Coronary artery (tissue), 2 donors: ENCODE data around the gene OR2S2.
"Not testable (repeated sequence)": the region's sequence is repeated elsewhere in the genome, so short reads cannot be mapped to it uniquely, and the experiment has no call there.

ENCODE experiments used
- DNase-seq: peaks from one replicate; pipeline ENCODE4 v3.0.0-alpha.2; 2017; ENCODE audit warnings: low spot score
- H3K27ac ChIP-seq, 2 donors: fragments of 200-600 bp; sonication (generic); one replicate each; pipeline ENCODE4 v1.5.1; 2016 to 2019
- H3K4me3 ChIP-seq: fragments of 200-600 bp; sonication (generic); 2 replicates; pipeline ENCODE4 v1.5.1; 2016; ENCODE audit warnings: mild to moderate bottlenecking, moderate library complexity
- TF ChIP-seq, protein P1 (sequence below): fragments of 200-600 bp; sonication (generic); IDR thresholded peaks from one replicate; pipeline ENCODE4 v1.5.1; 2019; ENCODE audit warnings: antibody characterized with exemption

The OR2S2 gene

GRCh38 chr9:35994959-35995358 lies 37.0 kb upstream of the OR2S2 start:
- TF ChIP-seq, protein P1, sequence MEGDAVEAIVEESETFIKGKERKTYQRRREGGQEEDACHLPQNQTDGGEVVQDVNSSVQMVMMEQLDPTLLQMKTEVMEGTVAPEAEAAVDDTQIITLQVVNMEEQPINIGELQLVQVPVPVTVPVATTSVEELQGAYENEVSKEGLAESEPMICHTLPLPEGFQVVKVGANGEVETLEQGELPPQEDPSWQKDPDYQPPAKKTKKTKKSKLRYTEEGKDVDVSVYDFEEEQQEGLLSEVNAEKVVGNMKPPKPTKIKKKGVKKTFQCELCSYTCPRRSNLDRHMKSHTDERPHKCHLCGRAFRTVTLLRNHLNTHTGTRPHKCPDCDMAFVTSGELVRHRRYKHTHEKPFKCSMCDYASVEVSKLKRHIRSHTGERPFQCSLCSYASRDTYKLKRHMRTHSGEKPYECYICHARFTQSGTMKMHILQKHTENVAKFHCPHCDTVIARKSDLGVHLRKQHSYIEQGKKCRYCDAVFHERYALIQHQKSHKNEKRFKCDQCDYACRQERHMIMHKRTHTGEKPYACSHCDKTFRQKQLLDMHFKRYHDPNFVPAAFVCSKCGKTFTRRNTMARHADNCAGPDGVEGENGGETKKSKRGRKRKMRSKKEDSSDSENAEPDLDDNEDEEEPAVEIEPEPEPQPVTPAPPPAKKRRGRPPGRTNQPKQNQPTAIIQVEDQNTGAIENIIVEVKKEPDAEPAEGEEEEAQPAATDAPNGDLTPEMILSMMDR: no peak
- DNase-seq: no peak
- Histone ChIP-seq H3K27ac (no peak overlapping the region), H3K4me3 (no peak overlapping the region)

DNA sequence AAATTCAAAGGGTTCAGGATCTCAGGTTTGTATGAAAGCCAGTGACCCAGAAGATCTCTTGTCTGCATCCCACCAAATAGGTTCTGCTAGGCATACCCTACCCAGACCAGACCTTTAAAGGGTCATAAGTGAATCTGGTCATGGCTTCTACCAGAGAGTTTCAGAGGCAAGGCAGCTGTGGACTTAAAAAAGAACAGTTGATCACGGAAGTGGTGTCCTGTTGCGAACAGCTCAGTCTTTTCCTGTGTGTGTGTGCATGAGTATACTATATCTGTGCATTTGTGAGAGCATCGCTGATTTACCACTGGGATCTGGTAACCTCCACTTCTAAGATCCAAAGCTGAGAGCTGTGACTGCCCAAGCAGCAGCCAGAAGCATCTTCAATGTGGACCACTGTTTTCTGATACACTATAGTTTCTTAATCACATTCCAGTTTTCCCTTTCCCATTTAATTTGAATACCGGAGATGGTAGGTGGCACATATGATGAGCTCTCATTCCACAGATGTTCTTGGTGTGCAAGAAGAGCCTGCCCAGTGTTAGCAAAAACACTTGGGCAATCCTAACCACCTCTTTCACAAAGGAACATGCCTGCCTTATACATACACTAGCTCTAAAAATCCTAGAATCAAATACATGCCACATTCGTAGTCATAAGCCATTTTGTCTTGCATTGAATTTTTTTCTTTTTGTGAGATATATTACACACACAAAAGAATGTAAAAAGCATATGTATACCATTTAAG lies 36.2 kb upstream of the OR2S2 start:
- no peak overlapping the region for H3K4me3 ChIP-seq
- DNase-seq: no peak
- H3K27ac ChIP-seq: no peak overlapping the region
- TF ChIP-seq, protein P1: no peak

DNA sequence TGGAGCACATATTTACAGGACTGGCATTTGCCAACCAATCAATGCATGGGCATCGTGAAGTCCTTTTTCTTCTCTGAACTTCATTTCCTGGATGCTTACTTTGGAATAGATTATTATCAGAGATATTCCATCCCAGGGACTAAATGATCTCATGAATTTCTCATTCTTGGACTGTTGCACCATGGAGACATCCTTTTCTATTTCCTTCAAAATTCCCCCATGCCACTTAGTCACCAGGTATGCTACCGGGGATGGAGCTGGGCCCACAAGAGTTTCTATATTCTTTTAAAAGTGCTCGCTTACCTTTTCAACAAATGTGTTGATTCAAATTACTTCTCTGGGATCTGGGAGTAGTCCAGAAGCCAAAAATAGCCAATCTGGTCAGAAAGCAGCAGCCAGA lies 35.2 kb upstream of the OR2S2 start:
- not testable (repeated sequence) for H3K4me3 ChIP-seq, H3K27ac ChIP-seq

DNA sequence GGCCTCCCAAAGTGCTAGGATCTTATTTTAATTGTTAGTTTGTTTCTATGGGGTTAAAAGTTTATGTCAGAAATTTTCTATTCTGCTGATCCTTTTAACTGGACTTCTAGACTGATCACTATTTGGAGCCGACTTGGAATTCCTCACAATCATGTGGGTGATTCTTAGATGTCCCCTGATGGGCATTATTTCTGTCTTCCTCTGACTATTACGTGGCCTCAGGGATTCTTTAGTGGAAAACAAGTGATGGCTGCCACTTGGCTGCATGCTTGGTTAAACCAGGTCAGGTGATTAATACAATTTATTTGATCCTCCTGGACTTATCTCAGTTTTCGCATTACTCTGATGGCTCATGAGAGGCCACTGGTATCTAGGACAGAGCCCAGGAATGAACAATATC lies 32.2 kb upstream of the OR2S2 start:
- H3K27ac ChIP-seq: no peak overlapping the region
- TF ChIP-seq, protein P1: no peak
- no peak overlapping the region for H3K4me3 ChIP-seq
- DNase-seq: no peak

More for the DNA sequence above, 35.2 kb upstream of the OR2S2 start:
- DNase-seq: not testable (repeated sequence)

DNA sequence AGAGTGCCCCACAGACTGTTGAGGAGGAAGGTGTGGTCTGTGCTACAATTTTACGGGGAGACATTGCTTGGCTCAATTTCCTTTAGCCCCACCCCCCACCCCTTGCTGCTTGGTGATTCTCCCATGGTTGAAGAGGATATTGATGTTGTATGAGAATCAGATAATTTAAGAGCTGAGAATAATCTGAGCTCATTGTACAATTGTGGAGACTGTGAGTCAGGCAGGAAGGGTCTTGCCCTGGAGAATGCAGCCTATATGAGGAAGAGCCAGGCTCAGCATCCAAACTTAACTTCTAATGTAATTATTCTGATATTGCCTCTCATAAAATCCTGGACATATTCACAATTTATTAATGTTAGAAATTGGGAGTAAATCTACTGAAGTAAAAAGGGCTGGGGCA lies 26.1 kb upstream of the OR2S2 start:
- TF ChIP-seq, protein P1: no peak
- no peak for DNase-seq
- Histone ChIP-seq H3K27ac (no peak overlapping the region), H3K4me3 (no peak overlapping the region)

- TF ChIP-seq, protein P1: no peak
- no peak for DNase-seq
- Histone ChIP-seq H3K27ac (no peak overlapping the region), H3K4me3 (no peak overlapping the region)
Measured at GRCh38 chr9:35981699-35982098, 23.7 kb upstream of the OR2S2 start.

DNA sequence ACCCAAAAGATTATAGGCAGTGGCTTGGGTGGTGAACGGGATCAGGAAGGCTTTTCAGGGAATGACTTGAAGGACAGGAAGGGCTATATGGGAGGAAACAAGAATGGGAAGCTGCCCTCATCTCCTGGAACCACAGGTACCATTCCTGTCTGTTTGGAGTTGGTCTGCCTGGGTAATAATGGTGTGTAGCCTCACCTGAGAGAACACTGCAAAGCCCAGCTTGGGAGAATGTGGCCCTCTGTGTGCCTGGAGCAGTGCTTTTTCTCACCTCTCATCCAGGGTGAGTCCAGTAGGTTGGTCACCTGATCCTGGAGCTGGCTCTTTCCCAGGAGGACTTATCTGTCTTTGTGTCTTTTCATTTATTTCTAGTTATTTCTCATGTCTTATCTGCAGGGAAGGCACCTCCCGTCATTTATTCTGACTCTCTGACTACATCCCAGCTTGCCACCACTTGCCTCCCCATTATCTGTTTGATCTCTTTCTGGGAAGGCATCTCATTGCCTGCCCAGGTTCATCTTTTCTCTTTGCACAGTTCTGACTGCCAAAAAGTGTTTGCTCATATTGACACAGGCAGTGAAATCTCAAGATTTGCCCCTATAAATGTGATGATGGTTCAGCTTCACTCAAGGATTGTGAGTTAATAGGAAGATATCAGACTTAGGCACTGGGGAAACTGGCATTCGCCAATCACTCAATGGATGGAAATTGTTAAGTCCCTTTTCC lies 22.5 kb upstream of the OR2S2 start:
- TF ChIP-seq, protein P1: no peak
- DNase-seq: no peak
- Histone ChIP-seq H3K4me3 (no peak overlapping the region), H3K27ac (no peak overlapping the region)
